ENCODE data around the gene RNU5D-1. TPM values are rescaled to one million over a fixed set of nuclear protein-coding genes. Genes with fewer than 3 reads are reported as not detected.

RNU5D-1 gene
- total RNA-seq, 1 donor from 2014 or later = not detected

DNA sequence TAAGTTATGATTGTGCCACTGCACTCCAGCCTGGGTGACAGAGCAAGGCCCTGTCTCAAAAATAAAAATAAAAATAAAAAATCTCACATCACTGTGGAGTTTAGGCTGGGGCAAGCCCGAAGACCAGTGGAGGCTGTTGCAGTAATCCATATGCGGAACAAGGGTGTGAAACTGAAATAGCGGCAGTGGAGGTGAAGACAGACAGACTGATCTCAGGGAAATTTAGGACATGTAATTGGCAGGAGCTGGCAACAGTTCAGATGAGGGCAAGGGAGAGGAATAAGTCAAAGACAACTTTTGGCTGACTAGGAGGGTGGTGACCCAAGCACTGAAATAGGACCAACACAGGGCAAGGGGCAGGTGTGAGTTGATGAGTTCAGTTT lies 48.1 kb downstream of the RNU5D-1 start:
- intact Hi-C loops (cut with DNase I) = no loop called here
- no peak for DNase-seq (ENCODE audit: missing footprints)
- no peak for ATAC-seq

DNA sequence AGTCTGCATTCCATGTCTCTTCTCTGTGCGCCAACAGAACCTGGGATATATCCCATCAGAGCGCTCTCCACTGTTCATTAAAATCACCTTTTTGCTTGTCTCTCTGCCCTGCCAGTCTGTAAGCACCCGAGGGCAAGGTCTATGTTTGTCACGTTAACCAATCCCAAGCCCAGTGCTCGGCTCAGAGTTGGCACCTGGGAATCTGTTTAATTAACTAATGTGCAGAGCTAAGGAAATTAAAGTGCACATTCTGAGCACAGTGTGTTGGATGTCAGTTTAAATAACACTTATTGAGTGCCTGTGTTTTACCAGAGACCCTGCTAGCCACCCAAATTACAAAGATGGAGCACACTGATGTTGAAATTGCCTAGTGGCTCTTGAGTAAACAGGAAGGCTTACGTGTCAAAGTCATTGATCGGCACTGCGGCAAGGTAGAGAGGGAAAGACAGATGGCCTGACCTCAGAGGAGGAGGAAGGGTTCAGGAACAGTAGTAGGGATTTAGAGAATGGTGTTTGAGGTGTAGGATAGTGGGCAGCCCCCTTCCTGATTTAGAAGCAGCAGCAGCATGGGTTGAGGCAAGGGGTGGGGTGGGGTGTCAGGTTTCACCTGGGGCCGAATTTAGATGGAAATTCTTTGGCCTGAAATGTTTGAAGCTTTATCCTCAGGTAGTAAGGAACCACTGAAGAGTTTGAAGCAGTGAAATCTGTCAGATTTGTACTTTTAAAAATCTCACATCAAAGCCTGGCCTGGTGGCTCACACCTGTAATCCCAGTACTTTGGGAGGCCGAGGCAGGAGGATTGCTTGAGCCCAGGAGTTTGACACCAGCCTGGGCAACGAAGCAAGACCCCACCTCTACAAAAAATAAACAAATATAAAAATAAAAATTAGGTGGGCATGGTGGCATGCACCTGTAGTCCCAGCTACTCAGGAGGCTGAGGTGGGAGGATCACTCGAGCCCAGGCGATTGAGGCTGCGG lies 48.8 kb downstream of the RNU5D-1 start:
- intact Hi-C loops (cut with DNase I) = no loop called here
- no peak for ATAC-seq
- DNase-seq (ENCODE audit: missing footprints) = no peak

Other genes with a start within 250 kb of the RNU5D-1 start
- 11.8 TPM for gene TMEM53, start 56.7 kb downstream of the RNU5D-1 start, total RNA-seq
- gene ARMH1, start 56.5 kb downstream of the RNU5D-1 start, total RNA-seq = 0.78 TPM
- 0.87 TPM for gene KIF2C, start 8.7 kb upstream of the RNU5D-1 start, total RNA-seq
- 833 TPM for gene RPS8, start 44.4 kb upstream of the RNU5D-1 start, total RNA-seq
- not detected for gene BEST4, start 57.0 kb upstream of the RNU5D-1 start, total RNA-seq
- 6.4 TPM for gene PLK3, start 69.2 kb upstream of the RNU5D-1 start, total RNA-seq
- 1.0 TPM for gene DYNLT4, start 76.2 kb upstream of the RNU5D-1 start, total RNA-seq
- 2.8 TPM for gene BTBD19, start 77.4 kb upstream of the RNU5D-1 start, total RNA-seq
- 0.43 TPM for gene PTCH2, start 112.1 kb upstream of the RNU5D-1 start, total RNA-seq

All from Right ventricle myocardium inferior (tissue), 1 donor.